NCI-H2081 (cell line): ENCODE results near the gene PRR5.

ENCODE experiments used
- DNase-seq, 2 experiments: peaks; one replicate each; lab custom pipeline; 2025; lab: John Stamatoyannopoulos, UW

The PRR5 gene

GRCh38 chr22:44758344-44758973, 56.5 kb downstream of the PRR5 start:
- DNase-seq, result peak; percentile 27 to 56

- DNase-seq, result no peak
Measured at GRCh38 chr22:44759001-44759400, 57.0 kb downstream of the PRR5 start.

DNA sequence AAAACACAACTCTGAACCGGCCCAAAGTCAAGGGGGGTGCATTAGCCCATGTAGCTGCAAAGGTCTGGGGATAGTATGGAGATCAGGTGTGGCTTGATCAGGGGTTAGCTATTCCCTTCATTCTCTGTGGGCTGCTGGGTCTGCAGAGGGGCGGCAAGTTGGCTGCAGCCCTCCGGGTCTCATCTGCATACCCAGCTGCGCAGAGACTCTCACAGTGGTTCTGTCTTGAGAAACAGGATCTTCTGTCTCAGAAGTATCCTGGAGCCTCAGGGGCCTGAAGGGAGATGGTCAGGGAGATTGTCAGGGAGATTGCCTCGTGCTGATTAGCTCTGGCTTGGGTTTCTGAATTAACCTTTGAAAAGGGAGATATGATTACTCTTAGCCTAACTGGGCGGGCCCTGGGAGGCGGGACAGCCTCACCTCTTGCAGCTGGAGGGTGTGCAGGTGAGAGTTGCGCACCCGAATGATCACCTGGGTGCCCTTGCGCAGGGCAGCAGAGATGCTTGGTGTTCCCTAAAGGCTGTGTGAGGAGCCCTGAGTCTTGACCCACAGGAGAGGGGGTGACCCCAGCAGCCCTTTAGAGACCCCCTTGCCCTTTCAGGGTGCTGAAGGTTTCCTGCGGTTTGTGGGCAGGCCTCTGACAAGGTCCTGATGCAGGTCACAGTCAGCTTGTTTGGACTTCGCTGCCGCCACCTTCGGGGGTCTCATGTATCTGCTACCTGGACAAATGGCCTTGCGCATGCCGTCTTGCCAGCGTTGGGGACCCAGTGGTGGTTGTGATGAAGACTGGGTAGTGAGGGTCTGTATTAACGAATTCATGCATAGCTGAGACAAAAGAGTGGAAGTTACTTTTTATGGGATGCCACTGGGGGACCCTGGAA, 57.7 kb downstream of the PRR5 start:
- no peak for DNase-seq

GRCh38 chr22:44760476-44760875, 58.5 kb downstream of the PRR5 start:
- no peak for DNase-seq

DNA sequence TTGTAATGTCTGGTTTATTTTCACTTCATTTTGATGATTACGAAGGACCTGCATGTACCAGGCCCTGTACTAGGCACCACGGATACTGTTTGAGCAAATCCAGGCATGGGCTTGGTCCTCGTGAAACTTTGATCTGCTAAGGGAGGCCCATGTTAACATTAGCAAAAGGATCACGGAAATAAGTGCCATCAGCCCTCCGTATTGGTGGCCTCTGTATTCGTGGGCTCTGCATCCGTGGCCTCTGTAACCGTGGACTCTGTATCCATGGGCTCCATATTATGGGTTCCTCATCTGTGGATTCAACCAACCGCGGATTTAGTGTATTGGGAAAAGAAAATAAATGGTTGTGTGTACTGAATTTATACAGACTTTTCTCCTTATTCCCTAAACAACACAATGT, 59.0 kb downstream of the PRR5 start:
- DNase-seq, result no peak

GRCh38 chr22:44764373-44764772, 62.4 kb downstream of the PRR5 start:
- no peak for DNase-seq

DNA sequence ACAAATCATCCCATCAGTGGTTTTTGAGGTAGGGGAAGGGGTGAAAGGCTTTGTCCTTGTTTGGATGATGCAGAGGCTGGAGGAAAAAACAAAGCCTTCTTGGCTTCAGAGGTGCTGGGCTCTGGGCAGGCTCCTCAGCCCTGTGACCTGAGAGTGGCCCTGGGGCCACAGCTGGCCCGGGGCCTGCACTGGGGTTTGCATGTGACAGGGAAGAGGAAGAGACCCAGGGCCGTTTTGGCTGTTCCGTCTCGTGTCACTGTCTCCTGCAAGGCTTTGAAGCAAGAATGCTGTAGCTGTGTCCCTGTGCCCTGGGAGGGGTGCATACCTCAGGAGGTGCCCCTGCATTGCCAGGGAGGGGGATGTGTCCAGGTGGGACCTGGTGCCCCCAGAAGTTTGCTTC, 63.0 kb downstream of the PRR5 start:
- no peak for DNase-seq

DNA sequence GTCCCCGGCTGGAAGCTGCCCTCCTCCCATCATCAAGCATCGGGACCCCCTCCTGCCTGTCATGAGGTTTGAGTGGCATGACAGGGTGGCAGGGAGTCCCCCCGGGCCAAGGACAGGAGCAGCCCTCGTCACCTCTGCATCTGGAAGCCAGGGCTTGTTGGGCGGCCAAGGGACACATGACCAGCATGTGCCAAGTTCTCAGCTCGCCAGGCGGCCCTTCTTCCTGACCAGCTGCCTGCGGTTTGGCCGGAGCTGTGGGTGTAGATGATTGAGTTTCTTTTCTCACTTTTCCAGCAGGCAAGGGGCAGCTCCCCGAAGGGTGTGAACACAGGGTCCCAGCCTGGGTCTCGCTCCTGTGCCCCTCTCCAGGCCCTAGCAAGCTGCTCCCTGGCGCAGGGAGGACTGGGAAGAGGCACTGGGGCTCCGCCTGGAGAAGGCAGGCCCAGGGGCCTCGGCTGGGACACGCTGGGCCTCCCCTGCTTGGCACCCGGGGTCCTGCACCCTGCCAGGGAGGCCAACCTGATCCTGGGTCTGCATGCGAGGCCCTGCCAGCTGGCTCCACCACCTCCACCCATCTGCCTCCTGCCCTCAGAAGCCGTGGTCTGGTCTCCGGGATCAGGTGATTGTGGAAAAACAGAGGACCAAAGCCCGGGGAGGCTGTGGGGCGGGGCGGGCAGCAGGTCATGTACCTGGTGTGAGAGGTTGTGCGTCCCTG, 63.7 kb downstream of the PRR5 start:
- DNase-seq, result no peak

GRCh38 chr22:44773082-44773481, 71.1 kb downstream of the PRR5 start:
- DNase-seq, result no peak

DNA sequence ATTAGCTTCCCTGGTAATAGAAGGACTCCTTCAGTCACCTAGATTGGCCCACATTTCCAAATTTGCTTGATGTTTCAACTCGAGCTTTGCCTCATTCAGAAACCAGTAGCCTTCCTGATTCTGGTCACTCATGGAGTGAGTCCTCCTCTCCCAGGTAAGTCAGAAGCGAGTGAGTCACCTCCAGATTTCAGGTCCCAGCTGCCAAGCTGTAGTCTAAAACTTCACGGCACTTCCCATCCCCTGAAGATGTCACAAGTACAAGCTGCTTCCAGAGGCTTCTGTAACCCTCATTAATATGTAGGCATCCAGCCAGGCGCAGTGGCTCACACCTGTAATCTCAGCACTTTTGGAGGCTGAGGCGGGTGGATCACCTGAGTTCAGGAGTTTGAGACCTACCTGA, 73.9 kb downstream of the PRR5 start:
- DNase-seq, result no peak

DNA sequence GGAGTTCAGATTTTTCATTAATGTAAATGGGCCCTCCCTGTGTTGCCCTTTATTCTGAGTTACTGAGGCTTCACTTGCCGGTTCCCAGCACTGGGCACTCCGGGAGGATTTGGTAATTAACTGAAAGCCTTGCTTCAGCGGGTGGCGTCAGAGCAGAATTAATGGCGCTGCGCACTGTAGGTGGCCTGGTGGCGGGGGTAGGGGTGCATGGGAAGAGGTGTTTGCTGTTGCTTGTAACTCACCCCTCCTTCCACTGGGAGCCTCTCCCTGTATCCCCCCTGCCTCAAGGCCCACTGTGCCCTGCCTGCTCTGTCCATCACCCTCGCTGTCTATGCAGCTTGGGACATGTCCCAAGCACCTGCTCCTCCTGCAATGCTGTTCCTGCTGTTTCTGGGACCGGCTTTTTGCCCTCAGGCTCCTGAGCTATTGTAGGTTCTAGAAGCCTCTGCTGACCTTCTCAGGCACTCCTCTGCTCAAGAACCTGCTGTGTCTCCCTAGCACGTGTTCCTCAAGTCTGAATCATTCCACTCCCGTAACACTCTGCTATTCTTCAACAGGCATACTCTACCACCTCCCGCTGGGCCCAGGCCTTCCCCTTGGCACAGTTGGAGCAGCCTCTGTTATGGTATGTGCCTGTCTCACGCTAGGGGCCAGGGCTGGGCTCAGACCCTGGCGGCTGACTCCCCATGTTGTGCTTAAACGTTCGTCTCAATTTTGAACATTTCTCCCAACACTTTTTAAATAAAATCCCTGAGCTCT, 74.8 kb downstream of the PRR5 start:
- DNase-seq, result peak in 1 of 2 experiments; percentile 15

DNA sequence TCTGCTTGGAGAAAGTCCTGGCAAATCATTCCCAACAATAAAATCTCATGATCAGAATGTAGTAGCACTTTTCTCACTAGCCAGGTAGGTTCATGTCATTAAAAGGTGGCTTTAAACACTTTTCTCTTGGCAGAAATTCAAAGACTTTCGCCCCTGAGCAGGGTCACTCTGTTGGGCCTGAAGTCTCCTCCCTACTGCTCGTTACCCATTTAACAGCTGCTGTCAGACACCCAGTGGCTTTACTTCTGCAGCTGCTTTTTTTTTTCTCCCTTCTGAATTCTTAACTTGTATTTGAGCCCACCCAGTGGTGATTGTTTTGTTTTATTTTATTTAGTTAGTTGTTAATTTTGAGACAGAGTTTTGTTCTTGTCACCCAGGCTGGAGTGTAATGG, 75.4 kb downstream of the PRR5 start:
- DNase-seq, result peak in 1 of 2 experiments; percentile 6

GRCh38 chr22:44780876-44781449, 79.0 kb downstream of the PRR5 start:
- DNase-seq, result no peak

DNA sequence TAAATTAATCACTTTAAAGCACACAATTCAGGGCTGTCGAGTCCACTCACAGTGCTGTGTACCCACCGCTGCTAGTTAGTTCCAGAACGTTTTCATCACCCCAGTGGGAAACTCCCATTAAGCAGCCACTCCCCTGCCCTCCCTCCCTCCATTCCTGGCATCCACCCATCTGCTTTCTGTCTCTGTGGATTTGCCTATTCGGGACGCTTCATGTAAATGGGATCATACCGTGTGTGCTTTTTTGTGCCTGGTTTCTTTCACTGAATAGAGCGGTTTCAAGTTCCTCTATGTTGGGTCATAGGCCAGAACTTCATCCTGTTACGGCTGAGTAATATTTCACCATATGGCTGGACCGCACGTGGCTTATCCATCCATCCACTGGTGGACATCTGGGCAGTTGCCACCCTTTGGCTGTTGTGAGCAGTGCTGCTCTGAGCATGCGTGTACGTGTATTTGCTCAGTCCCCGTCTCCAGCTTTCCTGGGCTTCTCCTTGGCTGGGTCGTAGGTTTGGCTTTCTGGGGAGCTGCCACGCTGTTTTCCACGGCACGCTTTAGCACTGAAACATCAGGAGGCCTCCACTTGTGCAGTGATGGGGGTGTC, 80.5 kb downstream of the PRR5 start:
- peak; percentile 8 to 44 for DNase-seq

- DNase-seq, result no peak
Measured at GRCh38 chr22:44783091-44783490, 81.1 kb downstream of the PRR5 start.

GRCh38 chr22:44783581-44783980, 81.6 kb downstream of the PRR5 start:
- DNase-seq, result no peak

DNA sequence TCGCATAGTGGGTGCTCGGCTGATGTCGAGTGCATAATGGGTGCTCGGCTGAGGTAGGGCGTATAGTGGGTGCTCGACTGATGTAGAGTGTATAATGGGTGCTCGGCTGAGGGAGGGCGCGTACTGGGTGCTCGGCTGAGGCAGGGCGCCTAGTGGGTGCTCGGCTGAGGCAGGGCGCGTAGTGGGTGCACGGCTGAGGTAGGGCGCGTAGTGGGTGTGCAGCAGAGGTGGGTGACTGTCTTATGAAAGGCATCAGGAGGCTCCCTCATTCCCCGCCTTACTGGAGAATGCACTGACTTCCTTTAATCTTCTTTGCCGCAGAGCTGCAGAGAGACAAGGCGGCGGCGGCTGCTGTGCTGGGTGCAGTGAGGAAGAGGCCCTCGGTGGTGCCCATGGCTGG, 84.1 kb downstream of the PRR5 start:
- DNase-seq, result no peak

- DNase-seq, result no peak
Measured at GRCh38 chr22:44786610-44787009, 84.6 kb downstream of the PRR5 start.
